Caco-2 (cell line): Measurements from ENCODE around the gene GMFB. TPM values are rescaled to one million over a fixed set of nuclear protein-coding genes. Genes with fewer than 3 reads are reported as not detected.

Source experiments
- BruUV-seq: library from RNA; stranded (reverse); fragments of 400-500 nt; replicated peaks from 2 replicates; lab custom pipeline; 2021; lab: Mats Ljungman, UMichigan
- CTCF ChIA-PET: fragments of 300-600 bp; sonication (Branson Sonifier 250); formaldehyde crosslinking; loops from one replicate; lab custom pipeline; 2022; ENCODE audit warnings: antibody characterized with exemption; lab: Charles Lee
- POLR2A ChIA-PET: fragments of 300-600 bp; sonication (Branson Sonifier 250); formaldehyde crosslinking; loops from one replicate; lab custom pipeline; 2022; ENCODE audit warnings: antibody characterized with exemption; lab: Charles Lee
- DNase-seq, 2 experiments: peaks; one replicate each; pipeline versions ENCODE4 v3.0.0 to v3.0.0-alpha.2; 2020 to 2022
- H3K27me3 ChIP-seq: replicated peaks from 2 replicates; pipeline ENCODE4 v1.6.0; 2011; ENCODE audit warnings: low read length; ENCODE audit not compliant: control insufficient read depth, insufficient read depth
- H3K36me3 ChIP-seq: 2 replicates; pipeline ENCODE4 v1.5.1; 2011; ENCODE audit warnings: low read length; ENCODE audit not compliant: control insufficient read depth, insufficient read depth
- H3K4me1 ChIP-seq: fragments of 250-450 bp; sonication (Bioruptor Pico); 2 replicates; pipeline ENCODE4 v1.5.1; 2020; ENCODE audit warnings: mild to moderate bottlenecking
- H3K4me3 ChIP-seq: 2 replicates; pipeline ENCODE4 v1.5.1; 2011; ENCODE audit warnings: low read depth, mild to moderate bottlenecking, control low read depth, low read length
- H3K9me3 ChIP-seq: fragments of 250-450 bp; sonication (Bioruptor Pico); 2 replicates; pipeline ENCODE4 v1.5.1; 2020; ENCODE audit warnings: mild to moderate bottlenecking, moderate library complexity
- H3K27ac Mint-ChIP-seq: one replicate; pipeline ENCODE4 v1.8.0; 2022; ENCODE audit warnings: mixed read lengths; ENCODE audit not compliant: unreplicated experiment
- H3K27me3 Mint-ChIP-seq: one replicate; pipeline ENCODE4 v1.8.0; 2022; ENCODE audit warnings: mixed read lengths; ENCODE audit not compliant: insufficient read depth, unreplicated experiment
- H3K36me3 Mint-ChIP-seq: one replicate; pipeline ENCODE4 v1.8.0; 2022; ENCODE audit warnings: mild to moderate bottlenecking, mixed read lengths; ENCODE audit not compliant: insufficient read depth, unreplicated experiment
- H3K4me1 Mint-ChIP-seq: one replicate; pipeline ENCODE4 v1.8.0; 2022; ENCODE audit warnings: low read depth, mixed read lengths; ENCODE audit not compliant: unreplicated experiment
- H3K4me3 Mint-ChIP-seq: one replicate; pipeline ENCODE4 v1.8.0; 2022; ENCODE audit warnings: mild to moderate bottlenecking, moderate library complexity, mixed read lengths; ENCODE audit not compliant: unreplicated experiment
- H3K9me3 Mint-ChIP-seq: one replicate; pipeline ENCODE4 v1.8.0; 2022; ENCODE audit warnings: mixed read lengths; ENCODE audit not compliant: unreplicated experiment
- CTCF ChIP-seq, 2 experiments: fragments of 200-600 bp in 1 of 2; IDR thresholded peaks; 1 replicate in 1 of 2; 2 replicates in 1 of 2; pipeline versions ENCODE4 v1.5.1 to v1.8.0; 2011 to 2022; ENCODE audit warnings: antibody characterized with exemption in 1 of 2, control low read depth in 1 of 2, inconsistent platforms in 1 of 2, low read depth in 1 of 2, low read length in 1 of 2, mild to moderate bottlenecking in 1 of 2, moderate library complexity in 1 of 2; ENCODE audit not compliant: insufficient read depth in 1 of 2, severe bottlenecking in 1 of 2, unreplicated experiment in 1 of 2
- intact Hi-C: fragments of 100-400 bp; cut with micrococcal nuclease; formaldehyde crosslinking; loops from one replicate; pipeline ENCODE4 v1.10.0; 2022; ENCODE audit not compliant: unreplicated experiment
- total RNA-seq: library from RNA; stranded (reverse); gene quantifications from 2 replicates; pipeline ENCODE4 v1.2.3, GENCODE V29; 2022

GMFB gene
- total RNA-seq, 1 experiment from 2014 or later: 67.4 TPM

- Histone ChIP-seq H3K36me3 (peaks cover 1% of the 10 kb centered on the region), H3K4me1 (no peaks in the 10 kb centered on the region), H3K27me3 (no peaks in the 10 kb centered on the region), H3K9me3 (no peaks in the 10 kb centered on the region), H3K4me3 (no peak overlapping the region)
- BruUV-seq: no TSS peak
- Mint-ChIP-seq H3K36me3 (peaks cover 43% of the 10 kb centered on the region), H3K27me3 (no peaks in the 10 kb centered on the region), H3K9me3 (no peaks in the 10 kb centered on the region), H3K4me1 (no peaks in the 10 kb centered on the region), H3K4me3 (no peak overlapping the region), H3K27ac (no peak overlapping the region)
- POLR2A ChIA-PET: no interaction called here
- DNase-seq: no peak
- no peak for TF ChIP-seq CTCF (IDR thresholded peaks at IDR 0.05; ENCODE audit: insufficient read depth in 1 of 2, low read depth in 1 of 2, low read length in 1 of 2, severe bottlenecking in 1 of 2, unreplicated experiment in 1 of 2)
- intact Hi-C loops: no loop called here
- CTCF ChIA-PET: no interaction called here
Observed at GRCh38 chr14:54428527-54428926, 60.3 kb downstream of the GMFB start.

- H3K9me3 Mint-ChIP-seq: no peaks in the 10 kb centered on the region
- no peak overlapping the region for H3K4me3 Mint-ChIP-seq
- Histone ChIP-seq H3K9me3 (no peaks in the 10 kb centered on the region), H3K27me3 (no peaks in the 10 kb centered on the region), H3K4me1 (no peaks in the 10 kb centered on the region), H3K36me3 (peaks cover 1% of the 10 kb centered on the region), H3K4me3 (no peak overlapping the region)
- no peaks in the 10 kb centered on the region for H3K27me3 Mint-ChIP-seq
- ChIA-PET CTCF (no interaction called here), POLR2A (no interaction called here)
- H3K4me1 Mint-ChIP-seq: no peaks in the 10 kb centered on the region
- no TSS peak for BruUV-seq
- TF ChIP-seq CTCF (IDR thresholded peaks at IDR 0.05; ENCODE audit: insufficient read depth in 1 of 2, low read depth in 1 of 2, low read length in 1 of 2, severe bottlenecking in 1 of 2, unreplicated experiment in 1 of 2): no peak
- DNase-seq: no peak
- H3K36me3 Mint-ChIP-seq: peaks cover 42% of the 10 kb centered on the region
- no peak overlapping the region for H3K27ac Mint-ChIP-seq
- intact Hi-C loops: no loop called here
Observed at GRCh38 chr14:54427871-54428270, 60.9 kb downstream of the GMFB start.

GRCh38 chr14:54425537-54426274 lies 63.1 kb downstream of the GMFB start:
- POLR2A ChIA-PET: no interaction called here
- BruUV-seq: no TSS peak
- intact Hi-C loops: no loop called here

More at GRCh38 chr14:54425537-54426274, 63.1 kb downstream of the GMFB start:
- Histone ChIP-seq H3K9me3 (no peaks in the 10 kb centered on the region), H3K4me3 (no peak overlapping the region), H3K4me1 (no peaks in the 10 kb centered on the region), H3K36me3 (peaks cover 1% of the 10 kb centered on the region), H3K27me3 (no peaks in the 10 kb centered on the region)
- CTCF ChIA-PET: no interaction called here
- Mint-ChIP-seq H3K27ac (no peak overlapping the region), H3K4me1 (peaks cover 3% of the 10 kb centered on the region), H3K36me3 (peaks cover 34% of the 10 kb centered on the region), H3K27me3 (no peaks in the 10 kb centered on the region), H3K4me3 (no peak overlapping the region), H3K9me3 (no peaks in the 10 kb centered on the region)
- no peak for DNase-seq
- TF ChIP-seq CTCF (IDR thresholded peaks at IDR 0.05; ENCODE audit: insufficient read depth in 1 of 2, low read depth in 1 of 2, low read length in 1 of 2, severe bottlenecking in 1 of 2, unreplicated experiment in 1 of 2): no peak
